ENCODE measurements around the gene HEPACAM2.

Gene HEPACAM2

GRCh38 chr7:93176992-93177580, 49.2 kb downstream of the HEPACAM2 start:
- DNase-seq (ENCODE audit: extremely low spot score) = no peak
- ChIA-PET CTCF (no interaction called here), POLR2A (no interaction called here)
- TF ChIP-seq SUZ12 (IDR thresholded peaks at IDR 0.05) (no peak), FOXK2 (IDR thresholded peaks at IDR 0.05) (no peak), ARNT (IDR thresholded peaks at IDR 0.05) (no peak), L3MBTL2 (conservative IDR thresholded peaks at IDR 0.05) (no peak), CTBP1 (IDR thresholded peaks at IDR 0.05; ENCODE audit: borderline replicate concordance) (no peak), HDGF (IDR thresholded peaks at IDR 0.05; ENCODE audit: borderline replicate concordance) (no peak), NFRKB (IDR thresholded peaks at IDR 0.05) (no peak), FOXM1 (IDR thresholded peaks at IDR 0.05; ENCODE audit: borderline replicate concordance) (no peak), ZNF384 (IDR thresholded peaks at IDR 0.05) (no peak), ELF4 (IDR thresholded peaks at IDR 0.05) (no peak), LEF1 (IDR thresholded peaks at IDR 0.05; ENCODE audit: borderline replicate concordance) (no peak), TARDBP (IDR thresholded peaks at IDR 0.05) (no peak), BHLHE40 (IDR thresholded peaks at IDR 0.05; ENCODE audit: borderline replicate concordance) (no peak), SP1 (IDR thresholded peaks at IDR 0.05) (no peak), PKNOX1 (IDR thresholded peaks at IDR 0.05) (no peak), FOXA1 (IDR thresholded peaks at IDR 0.05) (no peak)

GRCh38 chr7:93175219-93175618, 51.0 kb downstream of the HEPACAM2 start:
- no peak for TF ChIP-seq ARNT (IDR thresholded peaks at IDR 0.05)
- TF ChIP-seq HDGF (IDR thresholded peaks at IDR 0.05; ENCODE audit: borderline replicate concordance) = no peak
- TF ChIP-seq FOXA1 (IDR thresholded peaks at IDR 0.05) = no peak
- TF ChIP-seq LEF1 (IDR thresholded peaks at IDR 0.05; ENCODE audit: borderline replicate concordance) = no peak
- no peak for TF ChIP-seq FOXM1 (IDR thresholded peaks at IDR 0.05; ENCODE audit: borderline replicate concordance)
- TF ChIP-seq FOXK2 (IDR thresholded peaks at IDR 0.05) = no peak
- no peak for TF ChIP-seq SUZ12 (IDR thresholded peaks at IDR 0.05)
- no peak for TF ChIP-seq L3MBTL2 (conservative IDR thresholded peaks at IDR 0.05)
- TF ChIP-seq NFRKB (IDR thresholded peaks at IDR 0.05) = no peak
- no peak for TF ChIP-seq BHLHE40 (IDR thresholded peaks at IDR 0.05; ENCODE audit: borderline replicate concordance)
- TF ChIP-seq SP1 (IDR thresholded peaks at IDR 0.05) = no peak
- ChIA-PET POLR2A (no interaction called here), CTCF (no interaction called here)
- DNase-seq (ENCODE audit: extremely low spot score) = no peak

- CTCF ChIA-PET = no interaction called here
- no peak for TF ChIP-seq L3MBTL2 (conservative IDR thresholded peaks at IDR 0.05)
- no peak for TF ChIP-seq ELF4 (IDR thresholded peaks at IDR 0.05)
- no peak for TF ChIP-seq CTBP1 (IDR thresholded peaks at IDR 0.05; ENCODE audit: borderline replicate concordance)
- POLR2A ChIA-PET = no interaction called here
- DNase-seq (ENCODE audit: extremely low spot score) = no peak
These were observed 53.6 kb downstream of the HEPACAM2 start for GRCh38 chr7:93172683-93173082.

GRCh38 chr7:93171606-93172226, 54.6 kb downstream of the HEPACAM2 start:
- ChIA-PET POLR2A (no interaction called here), CTCF (no interaction called here)

GRCh38 chr7:93165447-93165846, 60.8 kb downstream of the HEPACAM2 start:
- DNase-seq (ENCODE audit: extremely low spot score) = no peak
- POLR2A ChIA-PET = no interaction called here
- CTCF ChIA-PET = no interaction called here
- TF ChIP-seq PKNOX1 (IDR thresholded peaks at IDR 0.05) (no peak), ZNF384 (IDR thresholded peaks at IDR 0.05) (no peak), FOXK2 (IDR thresholded peaks at IDR 0.05) (no peak), ARNT (IDR thresholded peaks at IDR 0.05) (no peak), ELF4 (IDR thresholded peaks at IDR 0.05) (no peak), HDGF (IDR thresholded peaks at IDR 0.05; ENCODE audit: borderline replicate concordance) (no peak), CTBP1 (IDR thresholded peaks at IDR 0.05; ENCODE audit: borderline replicate concordance) (no peak), FOXM1 (IDR thresholded peaks at IDR 0.05; ENCODE audit: borderline replicate concordance) (no peak), NFRKB (IDR thresholded peaks at IDR 0.05) (no peak), TARDBP (IDR thresholded peaks at IDR 0.05) (no peak), L3MBTL2 (conservative IDR thresholded peaks at IDR 0.05) (no peak), FOXA1 (IDR thresholded peaks at IDR 0.05) (no peak), SUZ12 (IDR thresholded peaks at IDR 0.05) (no peak), LEF1 (IDR thresholded peaks at IDR 0.05; ENCODE audit: borderline replicate concordance) (no peak), BHLHE40 (IDR thresholded peaks at IDR 0.05; ENCODE audit: borderline replicate concordance) (no peak), SP1 (IDR thresholded peaks at IDR 0.05) (no peak)

More at GRCh38 chr7:93171606-93172226, 54.6 kb downstream of the HEPACAM2 start:
- DNase-seq (ENCODE audit: extremely low spot score) = no peak
- TF ChIP-seq PKNOX1 (IDR thresholded peaks at IDR 0.05) = no peak
- TF ChIP-seq FOXK2 (IDR thresholded peaks at IDR 0.05) = no peak
- no peak for TF ChIP-seq BHLHE40 (IDR thresholded peaks at IDR 0.05; ENCODE audit: borderline replicate concordance)
- no peak for TF ChIP-seq FOXM1 (IDR thresholded peaks at IDR 0.05; ENCODE audit: borderline replicate concordance)
- TF ChIP-seq ARNT (IDR thresholded peaks at IDR 0.05) = no peak
- no peak for TF ChIP-seq ZNF384 (IDR thresholded peaks at IDR 0.05)
- TF ChIP-seq LEF1 (IDR thresholded peaks at IDR 0.05; ENCODE audit: borderline replicate concordance) = no peak
- no peak for TF ChIP-seq SUZ12 (IDR thresholded peaks at IDR 0.05)
- TF ChIP-seq L3MBTL2 (conservative IDR thresholded peaks at IDR 0.05) = no peak

- no peak for DNase-seq (ENCODE audit: extremely low spot score)
- ChIA-PET CTCF (no interaction called here), POLR2A (no interaction called here)
- TF ChIP-seq LEF1 (IDR thresholded peaks at IDR 0.05; ENCODE audit: borderline replicate concordance) (no peak), CTBP1 (IDR thresholded peaks at IDR 0.05; ENCODE audit: borderline replicate concordance) (no peak), ZNF384 (IDR thresholded peaks at IDR 0.05) (no peak), ARNT (IDR thresholded peaks at IDR 0.05) (no peak), FOXA1 (IDR thresholded peaks at IDR 0.05) (no peak), NFRKB (IDR thresholded peaks at IDR 0.05) (no peak)
These were observed 61.5 kb downstream of the HEPACAM2 start for GRCh38 chr7:93164766-93165165.

Measured in HEK293T (cell line).